Measurements from ENCODE around the gene PLAAT2.

GRCh38 chr11:63560506-63561180, 2.5 kb downstream of the PLAAT2 start:
- TF ChIP-seq CTCF (IDR thresholded peaks at IDR 0.05) = no peak
- no peak for TF ChIP-seq POLR2AphosphoS5 (IDR thresholded peaks at IDR 0.05; ENCODE audit: insufficient read depth in 1 of 2, low read depth in 1 of 2)
- TF ChIP-seq POLR2A (IDR thresholded peaks at IDR 0.05) = no peak

All from vagina (tissue), 2 donors.